ENCODE results near the gene TRIM37. TPM values are rescaled to one million over a fixed set of nuclear protein-coding genes. Genes with fewer than 3 reads are reported as not detected.

Gene TRIM37
- total RNA-seq, 1 donor from 2014 or later: 32.6 TPM

GRCh38 chr17:59152925-59153324 is 46.2 kb upstream of the TRIM37 start:
- no peak for TF ChIP-seq CTCF (IDR thresholded peaks at IDR 0.05)
- Mint-ChIP-seq H3K4me1 (ENCODE audit: unreplicated experiment) (peaks cover 50% of the 10 kb centered on the region), H3K27me3 (ENCODE audit: unreplicated experiment) (no peaks in the 10 kb centered on the region), H3K36me3 (ENCODE audit: unreplicated experiment) (no peaks in the 10 kb centered on the region), H3K4me3 (ENCODE audit: unreplicated experiment) (no peak overlapping the region), H3K27ac (ENCODE audit: unreplicated experiment) (no peak overlapping the region), H3K9me3 (ENCODE audit: unreplicated experiment) (no peaks in the 10 kb centered on the region)
- no peak for DNase-seq (ENCODE audit: extremely low spot score, unreplicated experiment)

- H3K27me3 Mint-ChIP-seq (ENCODE audit: unreplicated experiment): no peaks in the 10 kb centered on the region
- no peak for DNase-seq (ENCODE audit: extremely low spot score, unreplicated experiment)
- H3K27ac Mint-ChIP-seq (ENCODE audit: unreplicated experiment): no peak overlapping the region
- TF ChIP-seq CTCF (IDR thresholded peaks at IDR 0.05): no peak
- peaks cover 47% of the 10 kb centered on the region for H3K4me1 Mint-ChIP-seq (ENCODE audit: unreplicated experiment)
- peak overlapping the region; percentile 54 for H3K4me3 Mint-ChIP-seq (ENCODE audit: unreplicated experiment)
- H3K36me3 Mint-ChIP-seq (ENCODE audit: unreplicated experiment): no peaks in the 10 kb centered on the region
- H3K9me3 Mint-ChIP-seq (ENCODE audit: unreplicated experiment): no peaks in the 10 kb centered on the region
Observed at GRCh38 chr17:59151591-59151990, 44.9 kb upstream of the TRIM37 start.

GRCh38 chr17:59151006-59151405 is 44.3 kb upstream of the TRIM37 start:
- DNase-seq (ENCODE audit: extremely low spot score, unreplicated experiment): no peak

GRCh38 chr17:59149841-59150511 is 43.3 kb upstream of the TRIM37 start:
- no peaks in the 10 kb centered on the region for H3K36me3 Mint-ChIP-seq (ENCODE audit: unreplicated experiment)
- peak overlapping the region; percentile 77 for H3K27ac Mint-ChIP-seq (ENCODE audit: unreplicated experiment)
- no peak for TF ChIP-seq CTCF (IDR thresholded peaks at IDR 0.05)
- no peaks in the 10 kb centered on the region for H3K27me3 Mint-ChIP-seq (ENCODE audit: unreplicated experiment)
- H3K9me3 Mint-ChIP-seq (ENCODE audit: unreplicated experiment): no peaks in the 10 kb centered on the region
- H3K4me3 Mint-ChIP-seq (ENCODE audit: unreplicated experiment): no peak overlapping the region
- H3K4me1 Mint-ChIP-seq (ENCODE audit: unreplicated experiment): peaks cover 52% of the 10 kb centered on the region
- DNase-seq (ENCODE audit: extremely low spot score, unreplicated experiment): no peak

More at GRCh38 chr17:59151006-59151405, 44.3 kb upstream of the TRIM37 start:
- no peak for TF ChIP-seq CTCF (IDR thresholded peaks at IDR 0.05)
- no peak overlapping the region for H3K27ac Mint-ChIP-seq (ENCODE audit: unreplicated experiment)
- H3K36me3 Mint-ChIP-seq (ENCODE audit: unreplicated experiment): no peaks in the 10 kb centered on the region
- H3K4me3 Mint-ChIP-seq (ENCODE audit: unreplicated experiment): peak overlapping the region; percentile 44
- no peaks in the 10 kb centered on the region for H3K27me3 Mint-ChIP-seq (ENCODE audit: unreplicated experiment)
- H3K9me3 Mint-ChIP-seq (ENCODE audit: unreplicated experiment): no peaks in the 10 kb centered on the region
- H3K4me1 Mint-ChIP-seq (ENCODE audit: unreplicated experiment): peaks cover 47% of the 10 kb centered on the region

GRCh38 chr17:59149051-59149450 is 42.4 kb upstream of the TRIM37 start:
- H3K27me3 Mint-ChIP-seq (ENCODE audit: unreplicated experiment): no peaks in the 10 kb centered on the region
- no peak for DNase-seq (ENCODE audit: extremely low spot score, unreplicated experiment)
- H3K36me3 Mint-ChIP-seq (ENCODE audit: unreplicated experiment): peaks cover 2% of the 10 kb centered on the region
- H3K4me1 Mint-ChIP-seq (ENCODE audit: unreplicated experiment): peaks cover 52% of the 10 kb centered on the region
- H3K4me3 Mint-ChIP-seq (ENCODE audit: unreplicated experiment): no peak overlapping the region
- no peaks in the 10 kb centered on the region for H3K9me3 Mint-ChIP-seq (ENCODE audit: unreplicated experiment)
- no peak for TF ChIP-seq CTCF (IDR thresholded peaks at IDR 0.05)
- peak overlapping the region; percentile 74 for H3K27ac Mint-ChIP-seq (ENCODE audit: unreplicated experiment)

Measured in osteocyte (in vitro differentiated cells).